Epidermal melanocyte (primary cell): ENCODE measurements around the gene RXFP2.

ENCODE experiments used
- DNase-seq: peaks from one replicate; pipeline ENCODE4 v3.0.0; 2011; ENCODE audit warnings: low spot score; ENCODE audit not compliant: insufficient read length

Gene RXFP2

DNA sequence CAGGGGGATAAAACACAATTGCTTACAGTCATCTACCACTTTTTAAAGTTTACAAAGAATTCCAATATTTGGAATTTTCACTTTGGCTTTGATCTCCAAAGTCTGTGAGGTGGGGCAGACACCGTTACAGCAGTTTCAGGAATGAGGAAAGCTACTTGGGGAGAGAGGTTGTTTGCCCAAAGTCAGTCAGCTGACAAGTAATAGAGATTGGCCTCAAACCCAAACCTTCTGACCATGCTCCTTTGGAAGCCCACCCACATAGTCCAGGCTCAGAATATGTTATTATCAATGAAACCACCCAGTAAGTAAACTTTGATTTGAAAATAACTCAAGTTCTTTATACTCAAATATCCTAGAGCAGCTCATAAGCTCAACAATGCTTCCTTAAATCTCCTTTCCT lies 29.0 kb downstream of the RXFP2 start:
- no peak for DNase-seq

DNA sequence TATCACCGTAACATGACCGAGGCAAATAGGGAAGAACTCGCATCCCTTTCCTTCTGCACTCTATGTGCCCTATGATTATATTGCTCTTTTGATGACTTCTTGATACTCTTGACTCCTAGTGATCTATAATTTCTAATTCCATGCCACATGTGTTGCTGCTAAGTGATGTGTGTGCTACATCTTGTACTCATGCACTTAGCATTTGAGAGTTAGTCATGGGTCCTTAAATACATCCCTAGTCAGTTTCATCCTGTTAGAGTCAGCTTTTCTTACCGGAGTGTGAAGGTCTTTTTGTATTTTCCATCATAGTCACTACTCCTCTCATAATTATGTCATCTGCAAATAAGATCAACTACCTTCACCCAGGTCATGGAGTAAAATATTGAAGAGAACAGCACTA lies 30.2 kb downstream of the RXFP2 start:
- no peak for DNase-seq

DNA sequence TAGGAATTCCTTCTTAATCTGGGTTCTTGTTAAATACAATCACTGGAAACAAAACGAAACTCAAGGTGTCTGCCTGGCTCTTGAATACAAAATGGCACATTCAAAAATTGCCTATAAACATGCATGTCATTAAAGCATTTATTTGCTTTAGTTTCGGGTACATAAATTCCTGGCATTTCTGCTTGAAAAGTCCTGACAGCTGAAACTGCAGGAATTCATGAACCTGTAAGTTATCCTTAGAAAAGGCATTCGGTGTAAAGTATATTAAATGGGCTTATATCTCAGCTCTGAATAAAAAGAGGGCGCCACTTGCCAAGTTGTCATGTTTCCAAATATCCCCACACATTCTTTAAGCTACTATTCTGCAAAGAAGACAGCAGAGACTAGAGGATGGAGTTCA lies 32.9 kb downstream of the RXFP2 start:
- no peak for DNase-seq

DNA sequence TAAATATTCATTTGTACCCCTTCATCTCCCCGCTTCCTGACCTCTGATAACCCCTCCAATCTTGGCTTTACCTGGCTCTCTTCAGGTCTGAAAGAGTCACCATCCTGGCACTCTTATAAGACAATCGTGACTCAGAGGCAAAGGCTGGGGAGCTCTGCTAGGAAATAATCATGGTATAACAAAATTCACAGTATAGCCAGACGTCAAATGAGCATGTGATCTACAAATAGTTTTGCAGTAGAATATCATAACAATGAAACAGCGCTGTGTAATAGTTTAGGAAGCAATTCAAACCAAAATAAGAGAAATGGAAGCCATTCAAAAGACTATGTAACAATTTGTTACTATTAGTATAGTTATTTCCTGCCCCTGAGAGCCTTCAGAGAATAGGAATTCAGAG lies 34.2 kb downstream of the RXFP2 start:
- DNase-seq: no peak

GRCh38 chr13:31774186-31774750 lies 34.9 kb downstream of the RXFP2 start:
- DNase-seq: no peak

DNA sequence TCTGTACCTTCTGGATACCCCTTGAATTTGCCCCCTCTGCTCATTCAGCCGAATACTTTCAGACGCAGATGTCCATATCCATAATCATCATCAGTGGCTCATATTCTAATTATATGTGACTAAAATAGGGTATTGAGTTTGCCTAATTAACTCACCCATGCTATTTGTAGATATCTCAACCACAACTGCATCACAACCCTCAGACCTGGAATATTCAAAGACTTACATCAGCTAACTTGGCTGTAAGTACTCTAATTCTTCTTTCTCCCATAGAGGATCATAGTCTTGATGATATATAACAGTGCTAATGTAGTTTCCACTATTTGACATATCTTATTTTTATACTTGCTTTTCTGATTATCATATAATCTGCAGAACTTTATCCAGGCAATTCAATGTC lies 35.8 kb downstream of the RXFP2 start:
- no peak for DNase-seq

- DNase-seq: no peak
Measured at GRCh38 chr13:31775686-31776085, 36.4 kb downstream of the RXFP2 start.

- no peak for DNase-seq
Measured at GRCh38 chr13:31781064-31781463, 41.7 kb downstream of the RXFP2 start.

DNA sequence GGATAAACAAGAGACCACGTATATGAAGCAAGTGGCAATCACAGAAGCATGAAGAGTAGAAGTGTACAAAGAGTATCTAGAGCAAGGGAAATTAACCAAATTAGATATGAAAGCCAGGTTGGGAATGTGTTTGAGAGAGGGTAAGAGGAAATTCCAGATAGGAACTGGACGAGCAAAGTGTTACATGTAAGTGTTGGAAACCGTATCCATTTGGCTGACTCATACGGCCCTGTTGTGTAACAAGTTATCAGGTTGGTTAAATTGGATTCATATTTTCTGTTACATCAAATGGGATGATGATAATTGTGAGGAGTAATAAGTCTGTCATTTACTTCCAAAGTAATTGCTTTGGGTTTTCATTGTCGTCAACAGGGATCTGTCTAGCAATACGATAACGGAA lies 46.7 kb downstream of the RXFP2 start:
- DNase-seq: no peak

GRCh38 chr13:31790992-31791391 lies 51.7 kb downstream of the RXFP2 start:
- no peak for DNase-seq

GRCh38 chr13:31793246-31793645 lies 53.9 kb downstream of the RXFP2 start:
- no peak for DNase-seq

- DNase-seq: no peak
Measured at GRCh38 chr13:31794452-31794851, 55.1 kb downstream of the RXFP2 start.

DNA sequence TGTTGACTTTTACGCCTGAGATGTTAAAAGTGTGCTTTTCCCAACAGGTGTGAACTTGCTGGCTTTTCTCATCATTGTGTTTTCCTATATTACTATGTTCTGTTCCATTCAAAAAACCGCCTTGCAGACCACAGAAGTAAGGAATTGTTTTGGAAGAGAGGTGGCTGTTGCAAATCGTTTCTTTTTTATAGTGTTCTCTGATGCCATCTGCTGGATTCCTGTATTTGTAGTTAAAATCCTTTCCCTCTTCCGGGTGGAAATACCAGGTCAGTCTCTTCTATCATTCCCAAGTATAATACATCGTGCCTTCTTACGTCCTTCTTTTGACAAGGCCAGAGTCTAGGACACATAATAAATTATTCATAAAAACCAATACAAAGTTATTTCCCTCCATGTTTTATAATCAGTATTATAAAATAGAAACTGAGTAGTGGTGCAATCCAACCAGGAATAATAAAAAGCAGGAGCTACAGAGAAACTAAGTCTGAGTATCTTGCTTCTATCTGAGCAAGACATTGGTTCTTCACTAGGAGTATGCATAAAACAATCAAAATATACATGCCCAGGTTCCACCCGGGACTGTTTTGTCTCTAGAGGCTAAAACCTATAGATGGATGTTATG lies 57.9 kb downstream of the RXFP2 start:
- DNase-seq: peak; percentile 43

GRCh38 chr13:31798189-31798588 lies 58.9 kb downstream of the RXFP2 start:
- DNase-seq: no peak

DNA sequence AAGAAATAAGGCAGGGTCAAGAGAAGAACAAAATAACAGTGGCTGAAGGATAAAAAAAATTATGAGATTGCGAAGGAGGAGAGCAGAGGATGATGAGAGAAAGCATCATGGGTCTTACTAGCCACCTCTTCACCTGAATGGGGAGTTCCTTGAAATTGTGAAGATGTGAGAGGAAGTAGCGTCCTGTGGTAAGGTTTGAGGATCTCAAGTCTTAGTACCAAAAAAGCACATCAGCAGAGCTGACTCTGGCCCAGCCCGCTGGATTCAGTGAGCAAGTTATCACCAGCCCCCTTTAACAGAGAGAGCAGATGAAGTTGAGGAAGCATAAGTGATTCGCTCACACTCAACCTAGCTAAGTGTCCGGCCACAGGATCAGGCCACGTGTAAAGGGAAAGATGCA lies 61.8 kb downstream of the RXFP2 start:
- no peak for DNase-seq

DNA sequence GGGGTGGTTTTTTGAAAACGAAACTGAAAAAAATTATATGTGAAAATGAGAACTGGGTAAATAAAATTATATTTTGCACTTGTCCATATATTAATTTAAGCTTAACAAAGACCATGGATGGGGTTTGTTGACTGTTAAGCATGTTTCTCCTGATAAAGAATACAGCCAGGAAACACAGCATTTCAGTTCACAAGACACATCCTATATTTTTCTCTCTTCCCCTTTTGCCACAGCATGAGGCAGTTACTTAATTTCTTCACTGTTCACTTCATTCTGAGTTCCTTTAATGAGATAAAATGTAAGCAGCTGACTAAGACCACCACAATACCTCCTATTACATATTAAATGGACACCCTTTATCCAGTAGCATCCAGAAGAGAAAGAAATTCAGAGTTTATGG lies 64.0 kb downstream of the RXFP2 start:
- DNase-seq: no peak

DNA sequence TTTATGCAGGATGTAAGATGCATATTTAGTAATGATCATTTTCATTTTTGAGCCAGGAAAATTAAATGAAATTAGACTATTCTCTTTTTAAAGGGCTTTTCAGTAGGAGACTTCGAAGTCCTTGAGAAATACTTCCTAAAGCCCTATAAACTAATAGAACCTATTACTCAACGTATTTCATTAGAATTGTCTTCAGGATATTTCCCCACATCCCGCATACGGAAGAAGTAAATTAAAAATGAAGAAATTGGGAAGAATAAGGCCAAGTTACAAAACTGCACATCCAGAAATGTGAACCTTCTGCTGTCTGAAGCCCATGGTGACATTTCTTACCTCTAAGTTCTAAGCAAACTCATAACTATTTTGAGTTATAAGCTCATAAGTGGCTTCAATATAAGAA lies 66.5 kb downstream of the RXFP2 start:
- DNase-seq: no peak

GRCh38 chr13:31807090-31807541 lies 67.8 kb downstream of the RXFP2 start:
- no peak for DNase-seq

DNA sequence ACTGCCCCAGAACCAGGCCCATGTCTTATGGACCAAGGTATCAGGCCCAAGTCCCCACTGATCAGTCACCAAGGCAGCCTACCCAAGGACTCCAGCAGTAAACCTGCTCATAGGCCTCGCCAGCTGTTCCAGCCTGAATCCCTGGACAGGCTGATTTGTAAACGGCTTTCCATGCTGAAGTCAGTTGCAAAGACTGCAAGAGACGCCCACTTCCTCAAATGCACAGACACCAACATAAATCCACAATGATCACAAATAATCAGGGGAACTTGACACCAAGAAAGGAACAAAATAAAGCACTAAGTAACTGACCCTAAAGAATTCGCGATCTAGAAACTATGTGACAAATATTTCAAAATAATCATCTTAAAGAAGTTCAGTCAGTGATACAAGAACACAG lies 75.2 kb downstream of the RXFP2 start:
- DNase-seq: no peak

- no peak for DNase-seq
Measured at GRCh38 chr13:31815361-31816144, 76.2 kb downstream of the RXFP2 start.

GRCh38 chr13:31818236-31818635 lies 78.9 kb downstream of the RXFP2 start:
- no peak for DNase-seq

DNA sequence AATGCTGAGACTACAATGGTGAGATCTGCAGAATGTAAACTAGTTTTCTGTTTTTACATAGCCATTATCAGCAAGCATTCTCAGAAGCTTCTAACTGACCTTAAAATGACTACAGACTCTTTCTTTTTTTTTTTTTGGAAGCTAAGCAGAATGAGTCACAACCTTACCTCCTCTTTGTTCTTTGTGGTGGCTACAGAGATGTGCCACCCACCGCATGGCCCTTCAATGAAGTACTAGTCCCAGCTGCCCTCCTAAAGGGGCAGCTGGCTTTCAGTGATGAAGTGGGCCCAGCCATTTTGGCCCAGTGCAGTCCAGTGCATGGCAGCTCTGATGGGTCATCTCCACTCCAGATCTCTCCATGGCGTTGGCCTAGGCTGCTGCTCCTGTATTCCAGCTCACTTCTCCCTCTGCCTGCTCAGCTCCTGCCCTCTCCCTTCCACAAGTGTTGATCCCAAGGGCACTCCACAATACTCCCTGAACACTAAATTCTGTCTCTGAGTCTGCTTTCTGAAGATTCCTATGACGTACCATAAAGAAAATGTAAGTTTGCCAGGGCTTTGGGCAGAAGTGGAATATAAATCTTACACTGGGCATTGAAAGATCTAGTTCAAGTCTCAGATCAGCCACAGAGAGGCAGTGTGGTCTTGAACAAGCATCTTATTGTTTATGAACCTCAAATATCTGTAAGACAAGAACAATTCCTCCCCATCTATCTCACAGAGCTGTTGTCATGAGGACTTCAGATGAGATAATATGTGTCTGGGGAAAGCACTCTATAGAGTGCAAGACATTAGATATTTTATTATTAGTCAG lies 85.6 kb downstream of the RXFP2 start:
- DNase-seq: no peak
